ENCODE measurements around the gene SCG3. TPM values are rescaled to one million over a fixed set of nuclear protein-coding genes. Genes with fewer than 3 reads are reported as not detected.
A peak's percentile ranks its signal among the peaks of the same experiment; 100 is the strongest.

Gene SCG3
- total and polyA plus RNA-seq, 10 donors, result 0.06 to 0.16 TPM; not detected in 8

DNA sequence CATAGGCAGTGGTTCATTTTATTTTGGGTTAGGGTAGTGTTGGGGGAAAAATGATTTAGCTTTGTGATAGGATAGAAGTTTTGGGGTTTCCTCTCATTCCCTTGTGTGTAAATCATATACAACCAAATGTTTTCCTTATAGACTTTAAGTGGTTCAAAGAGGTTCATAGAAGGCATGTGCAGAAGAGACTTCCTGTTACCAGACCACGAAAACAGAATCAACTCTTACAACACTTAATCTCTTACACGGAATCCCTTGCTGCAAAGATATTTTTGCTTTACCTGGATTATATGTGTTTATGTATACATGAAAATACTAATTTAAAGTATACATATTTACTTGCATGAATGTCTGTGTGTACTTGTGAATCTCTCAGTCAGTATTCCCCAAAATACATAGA, 73.0 kb downstream of the SCG3 start:
- Histone ChIP-seq H3K27me3 (replicated peaks in 1 of 7) (peaks cover 0 to 7% (median 0%) of the 10 kb centered on the region in 7 donors), H3K4me3 (no peak overlapping the region), H3K4me1 (peaks cover 5 to 83% (median 45%) of the 10 kb centered on the region in 6 donors), H3K9me3 (no peaks in the 10 kb centered on the region), H3K36me3 (no peaks in the 10 kb centered on the region), H3K27ac (no peak overlapping the region)
- no peak for DNase-seq
- intact Hi-C loops (cut with DNase I; ENCODE audit: low total_unique reads), result no loop called here
- TF ChIP-seq, protein P1, sequence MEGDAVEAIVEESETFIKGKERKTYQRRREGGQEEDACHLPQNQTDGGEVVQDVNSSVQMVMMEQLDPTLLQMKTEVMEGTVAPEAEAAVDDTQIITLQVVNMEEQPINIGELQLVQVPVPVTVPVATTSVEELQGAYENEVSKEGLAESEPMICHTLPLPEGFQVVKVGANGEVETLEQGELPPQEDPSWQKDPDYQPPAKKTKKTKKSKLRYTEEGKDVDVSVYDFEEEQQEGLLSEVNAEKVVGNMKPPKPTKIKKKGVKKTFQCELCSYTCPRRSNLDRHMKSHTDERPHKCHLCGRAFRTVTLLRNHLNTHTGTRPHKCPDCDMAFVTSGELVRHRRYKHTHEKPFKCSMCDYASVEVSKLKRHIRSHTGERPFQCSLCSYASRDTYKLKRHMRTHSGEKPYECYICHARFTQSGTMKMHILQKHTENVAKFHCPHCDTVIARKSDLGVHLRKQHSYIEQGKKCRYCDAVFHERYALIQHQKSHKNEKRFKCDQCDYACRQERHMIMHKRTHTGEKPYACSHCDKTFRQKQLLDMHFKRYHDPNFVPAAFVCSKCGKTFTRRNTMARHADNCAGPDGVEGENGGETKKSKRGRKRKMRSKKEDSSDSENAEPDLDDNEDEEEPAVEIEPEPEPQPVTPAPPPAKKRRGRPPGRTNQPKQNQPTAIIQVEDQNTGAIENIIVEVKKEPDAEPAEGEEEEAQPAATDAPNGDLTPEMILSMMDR (IDR thresholded peaks at IDR 0.05 in 8 of 11, conservative IDR thresholded peaks at IDR 0.05 in 3 of 11), result no peak
- no peak for TF ChIP-seq POLR2A (IDR thresholded peaks at IDR 0.05)
- TF ChIP-seq POLR2AphosphoS5 (IDR thresholded peaks at IDR 0.05), result no peak
- 23 to 47% (median 34%) methylated on average over 2 of the region's 2 CpGs for WGBS, 5 donors

DNA sequence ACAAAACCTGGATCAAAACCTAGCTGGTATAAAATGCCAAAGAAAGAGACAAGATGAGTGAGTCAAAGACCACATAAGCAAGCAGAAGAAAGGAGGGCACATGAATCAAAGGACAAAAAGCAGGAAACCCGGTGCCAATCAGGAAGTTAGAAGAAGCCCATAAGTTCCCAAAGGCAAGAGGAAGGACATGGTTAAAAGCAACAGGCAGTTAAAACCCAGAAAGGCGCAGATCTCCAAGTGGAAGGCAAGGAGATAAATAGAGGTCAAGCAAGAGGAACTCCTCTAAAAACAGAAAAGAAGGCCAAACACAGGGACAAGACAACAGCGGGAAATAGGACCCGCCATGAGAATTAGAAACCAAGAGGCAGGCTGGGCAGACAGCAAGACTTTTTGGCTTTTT, 74.5 kb downstream of the SCG3 start:
- DNase-seq, result no peak
- Histone ChIP-seq H3K27me3 (replicated peaks in 1 of 7) (peaks cover 0 to 6% (median 0%) of the 10 kb centered on the region in 7 donors), H3K4me3 (peak overlapping the region in 1 of 8 donors; percentile 11), H3K9me3 (peaks cover 0 to 5% (median 0%) of the 10 kb centered on the region in 8 donors), H3K27ac (peak overlapping the region in 3 of 8 donors; percentile 2 to 69 (median 35)), H3K4me1 (peaks cover 2 to 87% (median 44%) of the 10 kb centered on the region in 6 donors), H3K36me3 (no peaks in the 10 kb centered on the region)
- WGBS, 5 donors, result 34 to 64% (median 42%) methylated on average over 4 of the region's 4 CpGs
- TF ChIP-seq POLR2A (IDR thresholded peaks at IDR 0.05) (no peak), POLR2AphosphoS5 (IDR thresholded peaks at IDR 0.05) (no peak)
- TF ChIP-seq, protein P1 (IDR thresholded peaks at IDR 0.05 in 8 of 11, conservative IDR thresholded peaks at IDR 0.05 in 3 of 11), result no peak
- intact Hi-C loops (cut with DNase I; ENCODE audit: low total_unique reads), result no loop called here

DNA sequence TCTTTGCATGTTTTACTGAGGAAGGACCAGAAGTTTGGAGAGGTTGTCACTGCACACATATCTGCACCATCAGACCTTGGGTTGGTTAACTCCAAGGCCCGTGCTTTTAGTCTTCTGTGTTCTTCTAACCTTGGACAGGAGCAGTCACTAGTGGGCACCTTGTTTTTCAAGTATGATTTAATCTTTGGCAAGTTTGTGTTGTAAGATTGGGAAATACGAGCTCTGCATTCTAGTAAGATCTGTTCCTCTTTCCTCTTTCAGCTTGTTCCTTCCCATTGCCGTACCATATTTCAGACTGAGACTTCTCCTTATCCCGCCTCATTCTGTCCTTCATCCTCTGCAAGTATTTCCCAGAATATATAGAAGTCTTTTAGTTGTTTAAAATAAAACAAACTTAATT, 75.2 kb downstream of the SCG3 start:
- Histone ChIP-seq H3K4me1 (peaks cover 0 to 82% (median 39%) of the 10 kb centered on the region in 6 donors), H3K27me3 (replicated peaks in 1 of 7) (no peaks in the 10 kb centered on the region), H3K36me3 (no peaks in the 10 kb centered on the region), H3K4me3 (peak overlapping the region in 1 of 8 donors; percentile 11), H3K27ac (peak overlapping the region in 3 of 8 donors; percentile 2 to 69 (median 35)), H3K9me3 (peaks cover 0 to 5% (median 0%) of the 10 kb centered on the region in 8 donors)
- intact Hi-C loops (cut with DNase I; ENCODE audit: low total_unique reads), result no loop called here
- no peak for DNase-seq
- 35 to 74% (median 64%) methylated on average over 4 of the region's 4 CpGs for WGBS, 5 donors
- TF ChIP-seq, protein P1 (IDR thresholded peaks at IDR 0.05 in 8 of 11, conservative IDR thresholded peaks at IDR 0.05 in 3 of 11), result no peak
- TF ChIP-seq POLR2AphosphoS5 (IDR thresholded peaks at IDR 0.05) (no peak), POLR2A (IDR thresholded peaks at IDR 0.05) (no peak)

DNA sequence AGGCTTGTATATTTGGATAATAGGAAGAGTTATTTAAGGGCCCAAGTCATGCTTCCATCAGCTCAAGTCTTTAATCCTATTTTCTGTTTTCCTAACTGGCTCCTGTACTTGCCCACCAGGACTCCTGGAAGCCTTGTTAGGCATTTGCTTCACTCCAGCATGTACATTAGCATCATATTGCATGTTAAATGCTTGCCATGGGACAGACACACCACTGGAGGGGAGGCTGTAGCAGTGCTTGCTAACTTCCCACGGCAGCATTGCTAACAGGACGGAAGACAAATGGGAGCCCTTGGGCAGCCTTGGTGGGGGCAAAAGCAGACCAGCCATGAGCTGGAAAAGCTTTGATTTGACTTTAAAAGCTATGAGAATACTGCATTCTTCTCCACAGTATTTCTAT, 76.1 kb downstream of the SCG3 start:
- no peak overlapping the region for H3K4me3 ChIP-seq
- no peak for DNase-seq
- H3K27me3 ChIP-seq (replicated peaks in 1 of 7), result no peaks in the 10 kb centered on the region
- peaks cover 0 to 5% (median 0%) of the 10 kb centered on the region in 8 donors for H3K9me3 ChIP-seq
- no peaks in the 10 kb centered on the region for H3K36me3 ChIP-seq
- peaks cover 0 to 76% (median 33%) of the 10 kb centered on the region in 6 donors for H3K4me1 ChIP-seq
- intact Hi-C loops (cut with DNase I; ENCODE audit: low total_unique reads), result no loop called here
- no peak overlapping the region for H3K27ac ChIP-seq
- WGBS, 5 donors, result 75 to 90% (median 84%) methylated on average over 2 of the region's 2 CpGs
- TF ChIP-seq POLR2A (IDR thresholded peaks at IDR 0.05) (no peak), POLR2AphosphoS5 (IDR thresholded peaks at IDR 0.05) (no peak)
- TF ChIP-seq, protein P1 (IDR thresholded peaks at IDR 0.05 in 8 of 11, conservative IDR thresholded peaks at IDR 0.05 in 3 of 11), result no peak

All from spleen (tissue), 11 donors.